Adipose tissue (tissue), 3 donors: ENCODE data around the gene TSPEAR. TPM values are rescaled to one million over a fixed set of nuclear protein-coding genes. Genes with fewer than 3 reads are reported as not detected.

Experiments used
- H3K27ac ChIP-seq: one replicate; pipeline ENCODE4 v1.5.1; 2013; ENCODE audit warnings: low read depth, low read length
- WGBS, 3 donors: extraction: QIAGEN DNeasy Blood & Tissue Kit; methylation state at CpG; one replicate each; pipeline ENCODE4 v1.1.7; 2013; 5-methylcytosine and 5-hydroxymethylcytosine counted together
- polyA plus RNA-seq, 3 donors: library from polyadenylated mRNA; stranded (reverse); fragments of 200-250 nt; gene quantifications; one replicate each; pipeline ENCODE4 v1.2.3, GENCODE V29; 2013
- donor health status: healthy with polysubstance abuse.
- donor health status: Bipolar disorder and iron deficiency.
- donor health status: healthy.

The TSPEAR gene
- polyA plus RNA-seq, 3 donors = 0.07 to 0.56 (median 0.10) TPM

GRCh38 chr21:44471996-44472395 lies 239.4 kb downstream of the TSPEAR start:
- 76 to 85% (median 80%) methylated on average over 6 of the region's 6 CpGs for WGBS, 3 donors
- no peak overlapping the region for H3K27ac ChIP-seq

- H3K27ac ChIP-seq = no peak overlapping the region
Measured at GRCh38 chr21:44471341-44471740, 240.0 kb downstream of the TSPEAR start.

- WGBS, 3 donors = 89 to 96% (median 94%) methylated on average over 15 of the region's 15 CpGs
- H3K27ac ChIP-seq = no peak overlapping the region
Measured at GRCh38 chr21:44467859-44468195, 243.5 kb downstream of the TSPEAR start.

DNA sequence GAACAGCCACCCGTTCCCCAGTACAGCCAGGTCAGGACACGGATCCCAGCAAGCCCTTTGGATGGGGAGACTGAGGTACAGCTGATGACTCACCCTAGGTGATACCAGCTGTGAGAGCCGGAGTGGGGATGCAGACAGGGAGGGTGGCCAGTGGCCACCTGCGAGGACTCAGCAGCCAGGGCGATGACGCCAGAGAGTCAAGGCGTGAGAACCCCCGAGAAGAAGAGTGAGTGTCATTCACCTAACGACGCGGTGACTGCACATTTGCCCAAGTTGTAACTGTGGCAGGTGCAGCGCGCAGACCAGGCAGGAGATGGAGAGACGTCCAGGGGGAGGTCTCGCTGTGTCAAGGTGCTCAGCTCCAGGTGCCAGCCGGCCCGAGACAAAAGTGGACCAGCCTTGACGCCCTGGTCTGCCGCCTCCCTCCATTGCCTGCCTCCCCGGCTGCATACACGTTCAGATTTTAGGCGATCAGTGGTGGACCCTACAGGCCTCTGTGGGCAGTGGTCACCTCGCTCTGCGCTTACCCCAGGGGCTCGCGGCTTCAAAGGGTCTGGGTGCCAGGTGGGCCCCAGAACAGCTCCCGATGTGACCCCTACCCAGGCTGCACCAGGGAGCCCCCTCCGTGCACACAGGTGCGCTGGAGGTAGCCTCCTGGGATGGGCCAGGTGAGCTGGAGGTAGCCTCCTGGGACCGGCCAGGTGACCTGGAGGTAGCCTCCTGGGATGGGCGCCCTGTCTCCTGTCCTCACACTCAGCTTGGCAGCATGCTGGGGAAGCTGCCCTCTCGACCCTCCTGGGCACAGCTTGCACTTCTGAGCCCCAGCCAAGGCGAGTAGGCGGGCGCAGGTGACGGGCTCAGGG lies 244.1 kb downstream of the TSPEAR start:
- H3K27ac ChIP-seq = no peak overlapping the region
- WGBS, 3 donors = 86 to 94% (median 93%) methylated on average over 34 to 36 of the region's 36 CpGs

- WGBS, 3 donors = 82 to 90% (median 89%) methylated on average over 16 of the region's 16 CpGs
- no peak overlapping the region for H3K27ac ChIP-seq
Measured at GRCh38 chr21:44466351-44466954, 244.9 kb downstream of the TSPEAR start.

GRCh38 chr21:44464351-44464750 lies 247.0 kb downstream of the TSPEAR start:
- H3K27ac ChIP-seq = no peak overlapping the region
- 73 to 90% (median 87%) methylated on average over 12 of the region's 12 CpGs for WGBS, 3 donors

- WGBS, 3 donors = 48 to 51% (median 49%) methylated on average over 30 of the region's 30 CpGs
- H3K27ac ChIP-seq = no peak overlapping the region
Measured at GRCh38 chr21:44463724-44464123, 247.6 kb downstream of the TSPEAR start.

GRCh38 chr21:44462834-44463200 lies 248.6 kb downstream of the TSPEAR start:
- 75 to 88% (median 86%) methylated on average over 10 to 11 of the region's 11 CpGs for WGBS, 3 donors
- H3K27ac ChIP-seq = no peak overlapping the region

DNA sequence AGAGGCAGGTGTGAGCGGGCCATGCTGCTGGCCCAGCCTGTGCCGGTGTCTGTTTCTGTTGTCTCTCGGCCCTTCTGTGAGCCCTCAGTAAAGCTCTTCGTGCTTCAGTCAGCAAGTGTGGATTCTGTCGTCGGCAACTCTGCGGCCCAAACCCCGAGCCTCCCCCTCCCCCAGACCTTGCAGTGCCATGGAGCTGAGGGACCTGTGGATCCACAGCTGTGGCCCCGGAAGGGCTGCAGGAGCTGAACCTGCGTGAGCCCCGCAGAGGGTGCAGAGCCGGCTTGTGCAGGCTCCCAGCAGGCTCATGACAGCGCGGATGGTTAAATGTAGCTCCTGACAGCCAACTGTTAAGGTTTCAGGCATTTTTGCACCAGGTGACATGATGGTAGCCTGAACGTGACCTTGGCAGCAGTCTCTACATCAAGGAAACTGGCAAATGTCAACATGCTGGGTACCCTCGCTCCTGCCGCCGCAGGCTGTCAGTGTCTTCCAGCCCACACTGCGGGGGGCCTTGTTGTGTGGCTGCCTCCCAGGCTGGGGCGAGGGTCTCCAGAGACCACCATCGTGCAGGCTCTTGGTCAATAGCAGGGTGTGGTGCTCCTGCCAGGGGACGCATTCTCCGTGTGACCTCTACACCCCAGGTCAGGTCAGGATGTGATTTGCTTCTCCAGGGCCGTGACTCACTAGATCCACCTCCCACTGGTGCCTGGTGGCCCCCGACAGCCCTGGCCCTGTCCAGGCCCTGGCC lies 249.1 kb downstream of the TSPEAR start:
- no peak overlapping the region for H3K27ac ChIP-seq
- WGBS, 3 donors = 80 to 93% (median 88%) methylated on average over 25 of the region's 25 CpGs

DNA sequence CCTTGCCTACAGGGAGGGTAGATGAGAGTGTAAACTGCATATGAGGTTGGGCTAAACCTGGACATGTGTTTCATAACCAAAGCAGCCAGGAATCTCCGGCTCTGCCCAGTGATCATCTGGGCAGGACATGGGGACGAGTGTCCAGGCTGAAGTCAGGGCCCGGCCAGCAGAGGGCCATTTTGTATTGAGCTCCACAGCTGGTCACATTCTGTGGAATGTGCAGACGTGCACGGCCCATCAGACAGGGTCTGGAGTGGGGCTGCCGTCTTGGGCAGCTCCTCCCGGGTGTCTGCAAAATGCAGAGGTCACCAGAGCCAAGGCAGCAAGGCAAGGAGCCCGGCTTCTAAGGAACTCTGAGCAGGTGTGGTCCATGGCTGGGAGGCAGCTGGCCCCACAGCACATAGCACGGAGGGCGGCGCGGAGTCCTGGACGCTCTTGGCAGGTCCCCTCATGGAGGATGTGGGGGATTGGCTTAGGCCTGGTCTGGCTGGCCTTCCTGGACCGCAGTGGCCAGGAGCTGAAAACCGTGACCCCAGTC lies 249.8 kb downstream of the TSPEAR start:
- WGBS, 3 donors = 67 to 80% (median 72%) methylated on average over 15 of the region's 15 CpGs
- no peak overlapping the region for H3K27ac ChIP-seq

- WGBS, 3 donors = 93 to 97% (median 94%) methylated on average over 8 of the region's 8 CpGs
Measured at GRCh38 chr21:44461005-44461404, 250.4 kb downstream of the TSPEAR start.

GRCh38 chr21:44460441-44460755 lies 251.0 kb downstream of the TSPEAR start:
- WGBS, 3 donors = 87 to 93% (median 93%) methylated on average over 5 to 8 of the region's 8 CpGs
- H3K27ac ChIP-seq = no peak overlapping the region

More at GRCh38 chr21:44461005-44461404, 250.4 kb downstream of the TSPEAR start:
- no peak overlapping the region for H3K27ac ChIP-seq

GRCh38 chr21:44459712-44460440 lies 251.5 kb downstream of the TSPEAR start:
- no peak overlapping the region for H3K27ac ChIP-seq
- WGBS, 3 donors = 77 to 82% (median 80%) methylated on average over 13 to 14 of the region's 14 CpGs

GRCh38 chr21:44458971-44459711 lies 252.2 kb downstream of the TSPEAR start:
- WGBS, 3 donors = 86 to 93% (median 87%) methylated on average over 19 of the region's 19 CpGs

DNA sequence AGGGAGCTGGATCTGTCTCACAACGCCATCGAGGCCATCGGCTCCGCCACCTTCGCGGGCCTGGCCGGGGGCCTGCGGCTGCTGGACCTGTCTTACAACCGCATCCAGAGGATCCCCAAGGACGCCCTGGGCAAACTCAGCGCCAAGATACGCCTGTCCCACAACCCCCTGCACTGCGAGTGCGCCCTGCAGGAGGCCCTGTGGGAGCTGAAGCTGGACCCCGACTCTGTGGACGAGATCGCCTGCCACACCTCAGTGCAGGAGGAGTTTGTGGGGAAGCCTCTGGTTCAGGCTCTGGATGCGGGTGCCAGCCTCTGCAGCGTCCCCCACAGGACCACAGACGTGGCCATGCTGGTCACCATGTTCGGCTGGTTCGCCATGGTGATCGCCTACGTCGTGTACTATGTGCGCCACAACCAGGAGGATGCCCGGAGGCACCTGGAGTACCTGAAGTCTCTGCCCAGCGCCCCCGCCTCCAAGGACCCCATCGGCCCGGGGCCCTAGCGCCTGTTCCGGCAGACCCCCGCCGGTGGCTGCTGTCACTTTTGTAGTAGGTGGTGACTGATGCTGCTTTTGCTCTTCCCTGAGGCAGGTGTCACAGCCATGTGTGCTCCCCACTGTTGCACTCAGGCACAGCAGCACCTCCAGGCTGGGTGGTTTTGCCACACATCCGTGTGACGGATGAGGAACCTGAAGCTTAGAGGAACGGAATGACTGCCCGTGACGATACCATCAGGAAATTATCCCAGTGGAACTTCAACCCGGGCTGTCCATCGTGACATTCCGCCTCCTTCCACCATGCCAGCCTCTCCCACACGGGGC lies 254.2 kb downstream of the TSPEAR start:
- no peak overlapping the region for H3K27ac ChIP-seq
- WGBS, 3 donors = 92 to 96% (median 94%) methylated on average over 44 of the region's 44 CpGs

More at GRCh38 chr21:44458971-44459711, 252.2 kb downstream of the TSPEAR start:
- H3K27ac ChIP-seq = no peak overlapping the region

DNA sequence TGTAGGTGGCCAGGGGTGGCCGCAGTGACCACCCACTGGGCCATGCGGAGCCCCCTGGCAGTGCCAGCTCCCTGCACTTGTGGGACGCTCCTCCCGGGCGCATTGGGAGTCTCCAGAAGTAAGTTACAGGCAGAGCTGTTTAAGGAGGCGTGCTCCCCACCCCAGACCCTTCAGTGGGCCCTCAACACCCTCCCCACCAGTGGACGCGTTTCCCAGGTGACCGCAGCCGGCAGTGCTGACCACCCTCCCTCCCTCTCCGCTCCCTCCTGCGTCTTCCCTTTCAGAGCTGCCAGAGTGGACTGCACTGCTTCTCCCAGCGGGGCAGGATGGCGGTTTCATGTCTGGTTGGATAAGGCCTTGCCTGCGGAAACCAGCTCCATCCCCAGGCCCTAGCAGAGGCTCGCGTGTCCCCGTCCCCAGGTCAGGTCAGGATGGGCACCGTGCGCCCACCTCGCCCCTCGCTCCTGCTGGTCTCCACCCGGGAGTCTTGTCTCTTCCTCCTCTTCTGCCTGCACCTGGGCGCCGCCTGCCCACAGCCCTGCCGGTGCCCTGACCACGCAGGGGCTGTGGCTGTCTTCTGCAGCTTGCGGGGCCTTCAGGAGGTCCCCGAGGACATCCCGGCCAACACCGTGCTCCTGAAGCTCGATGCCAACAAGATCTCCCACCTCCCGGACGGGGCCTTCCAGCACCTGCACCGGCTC lies 255.0 kb downstream of the TSPEAR start:
- WGBS, 3 donors = 75 to 78% (median 76%) methylated on average over 34 to 35 of the region's 35 CpGs

More for the DNA sequence above, 255.0 kb downstream of the TSPEAR start:
- H3K27ac ChIP-seq = no peak overlapping the region
